SU-DHL-6 (cell line): ENCODE measurements around the gene U2AF1L4.

ENCODE experiments used
- H2AFZ ChIP-seq: fragments of 200-600 bp; sonication (generic); 2 replicates; pipeline ENCODE4 v1.6.1; 2014; ENCODE audit warnings: low read depth, mild to moderate bottlenecking, moderate library complexity, mixed read lengths, antibody characterized with exemption, low read length; ENCODE audit not compliant: severe bottlenecking
- H3F3A ChIP-seq: fragments of 200-600 bp; shearing (Covaris generic); 2 replicates; pipeline ENCODE4 v1.6.0; 2016; ENCODE audit warnings: antibody characterized with exemption, mild to moderate bottlenecking; ENCODE audit not compliant: insufficient read depth
- H3K27ac ChIP-seq: fragments of 200-600 bp; sonication (generic); 2 replicates; pipeline ENCODE4 v1.5.1; 2016; ENCODE audit warnings: low read depth, mild to moderate bottlenecking, low read length, moderate library complexity, mixed read lengths
- H3K27me3 ChIP-seq: fragments of 200-600 bp; sonication (generic), shearing (Covaris generic); 2 replicates; pipeline ENCODE4 v1.6.0; 2014; ENCODE audit warnings: mild to moderate bottlenecking, low read length
- H3K36me3 ChIP-seq: fragments of 200-600 bp; sonication (generic); 2 replicates; pipeline ENCODE4 v1.6.1; 2014; ENCODE audit warnings: mild to moderate bottlenecking, low read length, mixed read lengths
- H3K4me2 ChIP-seq: fragments of 300-600, 200-600 bp; shearing (Covaris generic), sonication (generic); 2 replicates; pipeline ENCODE4 v1.6.0; 2014; ENCODE audit warnings: low read length, low read depth, mild to moderate bottlenecking; ENCODE audit not compliant: poor library complexity, severe bottlenecking
- H3K4me3 ChIP-seq: fragments of 200-600 bp; sonication (generic); 2 replicates; pipeline ENCODE4 v1.5.1; 2014; ENCODE audit warnings: antibody characterized with exemption, low read length, mild to moderate bottlenecking, mixed read lengths; ENCODE audit not compliant: insufficient read depth, poor library complexity, severe bottlenecking
- H3K79me2 ChIP-seq: fragments of 200-600 bp; sonication (generic); 2 replicates; pipeline ENCODE4 v1.6.1; 2014; ENCODE audit warnings: mild to moderate bottlenecking, low read length, moderate library complexity; ENCODE audit not compliant: insufficient read depth
- H3K9ac ChIP-seq: fragments of 200-600 bp; sonication (generic); 2 replicates; pipeline ENCODE4 v1.7.0; 2014; ENCODE audit warnings: mild to moderate bottlenecking, low read length
- H3K9me2 ChIP-seq: fragments of 200-600 bp; sonication (generic); replicated peaks from 2 replicates; pipeline ENCODE4 v1.6.1; 2014; ENCODE audit warnings: low read length; ENCODE audit not compliant: insufficient read depth
- H3K9me3 ChIP-seq: fragments of 200-600 bp; sonication (generic); 2 replicates; pipeline ENCODE4 v1.6.1; 2014; ENCODE audit warnings: low read length, mixed read lengths; ENCODE audit not compliant: insufficient read depth
- H4K20me1 ChIP-seq: fragments of 200-600 bp; sonication (generic); 2 replicates; pipeline ENCODE4 v1.6.1; 2014; ENCODE audit warnings: low read depth, mild to moderate bottlenecking, antibody characterized with exemption, low read length, moderate library complexity, mixed read lengths
- CTCF ChIP-seq: fragments of 200-600 bp; sonication (generic); IDR thresholded peaks from one replicate; pipeline ENCODE4 v1.5.1; 2017; ENCODE audit warnings: antibody characterized with exemption, mild to moderate bottlenecking, low read length, moderate library complexity; ENCODE audit not compliant: insufficient read depth, poor library complexity, severe bottlenecking
- EZH2phosphoT487 ChIP-seq: fragments of 200-600 bp; sonication (generic), shearing (Covaris generic); conservative IDR thresholded peaks from 2 replicates; pipeline ENCODE4 v1.6.1; 2018; ENCODE audit warnings: mild to moderate bottlenecking, antibody characterized with exemption, low read length, moderate library complexity, mixed read lengths

U2AF1L4 gene

GRCh38 chr19:35727956-35728706 is 17.1 kb downstream of the U2AF1L4 start:
- Histone ChIP-seq H3K9me2 (no peaks in the 10 kb centered on the region), H3K9ac (no peak overlapping the region), H3K27me3 (no peaks in the 10 kb centered on the region), H3K79me2 (no peaks in the 10 kb centered on the region), H3K36me3 (no peaks in the 10 kb centered on the region; the same call in 1 of the 2 replicates), H3K4me2 (no peak overlapping the region), H3K27ac (no peak overlapping the region), H3K4me3 (no peak overlapping the region), H3K9me3 (no peaks in the 10 kb centered on the region), H2AFZ (no peak overlapping the region), H3F3A (no peaks in the 10 kb centered on the region), H4K20me1 (no peaks in the 10 kb centered on the region)
- no peak for TF ChIP-seq CTCF
- no peak for TF ChIP-seq EZH2phosphoT487

GRCh38 chr19:35727053-35727955 is 17.9 kb downstream of the U2AF1L4 start:
- H4K20me1 ChIP-seq = no peaks in the 10 kb centered on the region
- H3K79me2 ChIP-seq = no peaks in the 10 kb centered on the region
- no peak overlapping the region for H3K4me2 ChIP-seq
- H3K36me3 ChIP-seq = no peaks in the 10 kb centered on the region; the same call in 1 of the 2 replicates
- no peak overlapping the region for H3K27ac ChIP-seq
- H3K9ac ChIP-seq = no peak overlapping the region
- no peak overlapping the region for H2AFZ ChIP-seq
- no peaks in the 10 kb centered on the region for H3K27me3 ChIP-seq
- no peaks in the 10 kb centered on the region for H3F3A ChIP-seq
- no peak overlapping the region for H3K4me3 ChIP-seq
- no peaks in the 10 kb centered on the region for H3K9me3 ChIP-seq
- TF ChIP-seq EZH2phosphoT487 (no peak), CTCF (no peak)
- H3K9me2 ChIP-seq = no peaks in the 10 kb centered on the region

- H2AFZ ChIP-seq = no peak overlapping the region
- no peak overlapping the region for H3K27ac ChIP-seq
- H3K79me2 ChIP-seq = no peaks in the 10 kb centered on the region
- no peak overlapping the region for H3K4me3 ChIP-seq
- TF ChIP-seq EZH2phosphoT487 = no peak
- no peak for TF ChIP-seq CTCF
- no peaks in the 10 kb centered on the region for H3K9me2 ChIP-seq
- no peaks in the 10 kb centered on the region for H3K9me3 ChIP-seq
- H3K27me3 ChIP-seq = no peaks in the 10 kb centered on the region
- no peaks in the 10 kb centered on the region for H4K20me1 ChIP-seq
- H3F3A ChIP-seq = no peaks in the 10 kb centered on the region
- no peak overlapping the region for H3K4me2 ChIP-seq
- no peak overlapping the region for H3K9ac ChIP-seq
- H3K36me3 ChIP-seq = no peaks in the 10 kb centered on the region; the same call in 1 of the 2 replicates
These were observed 19.9 kb downstream of the U2AF1L4 start for GRCh38 chr19:35725216-35725861.
